Ramos (cell line): Measurements from ENCODE around the gene CAMKMT.
"Not testable (repeated sequence)": the region's sequence is repeated elsewhere in the genome, so short reads cannot be mapped to it uniquely, and the experiment has no call there.

Experiments
- in situ Hi-C: fragments of 300-500 bp; cut with MboI; formaldehyde crosslinking; loops from one replicate; pipeline ENCODE4 v1.14.3; 2022; ENCODE audit warnings: low sequenced_read_pairs; ENCODE audit not compliant: unreplicated experiment

The CAMKMT gene

DNA sequence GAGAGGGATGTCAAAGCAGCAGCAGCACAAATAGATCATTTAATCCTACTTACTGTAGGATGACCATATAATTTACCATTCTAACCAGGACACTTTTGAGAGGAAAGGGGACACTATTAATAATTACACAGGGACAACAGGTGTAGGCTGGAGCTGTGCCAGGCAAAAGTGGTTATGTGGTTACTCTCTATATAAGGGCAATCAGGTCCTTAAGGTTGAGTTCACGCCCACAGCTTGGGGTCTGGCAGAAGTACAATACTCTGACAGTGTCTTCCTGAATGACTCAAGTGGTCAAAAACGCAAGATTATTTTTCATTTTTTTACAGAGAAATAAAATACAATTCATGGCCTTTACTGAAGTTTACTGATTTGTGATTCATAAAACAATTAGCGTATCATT is 3.2 kb upstream of the CAMKMT start:
- in situ Hi-C loops: no loop called here

DNA sequence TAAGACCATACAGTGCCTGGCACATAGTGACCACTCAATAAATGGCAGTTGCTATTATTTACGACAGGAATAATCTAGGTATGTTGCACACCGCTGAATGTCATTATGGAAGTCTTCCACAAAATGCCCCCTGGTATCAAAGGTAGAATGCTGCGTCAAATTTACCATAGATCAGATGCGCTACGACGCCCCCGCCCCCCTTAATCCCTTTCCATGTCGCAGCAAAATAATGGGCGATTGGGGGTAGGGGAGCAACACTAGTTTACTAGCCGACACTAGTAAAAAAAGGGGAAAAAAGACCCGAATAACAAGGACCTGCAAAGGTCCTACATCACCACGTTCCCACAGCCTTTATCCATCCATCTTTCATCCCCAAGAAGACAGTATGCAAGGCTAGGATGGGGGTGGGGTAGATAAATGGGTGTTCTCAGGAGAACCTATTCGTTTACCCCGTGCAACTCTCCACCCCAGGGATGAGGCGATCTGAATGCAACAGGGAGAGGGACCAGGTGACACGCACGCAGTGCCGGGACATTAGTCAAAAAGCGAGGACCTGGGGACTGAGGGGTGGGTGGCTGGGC is 908 bp upstream of the CAMKMT start:
- in situ Hi-C loops: no loop called here

DNA sequence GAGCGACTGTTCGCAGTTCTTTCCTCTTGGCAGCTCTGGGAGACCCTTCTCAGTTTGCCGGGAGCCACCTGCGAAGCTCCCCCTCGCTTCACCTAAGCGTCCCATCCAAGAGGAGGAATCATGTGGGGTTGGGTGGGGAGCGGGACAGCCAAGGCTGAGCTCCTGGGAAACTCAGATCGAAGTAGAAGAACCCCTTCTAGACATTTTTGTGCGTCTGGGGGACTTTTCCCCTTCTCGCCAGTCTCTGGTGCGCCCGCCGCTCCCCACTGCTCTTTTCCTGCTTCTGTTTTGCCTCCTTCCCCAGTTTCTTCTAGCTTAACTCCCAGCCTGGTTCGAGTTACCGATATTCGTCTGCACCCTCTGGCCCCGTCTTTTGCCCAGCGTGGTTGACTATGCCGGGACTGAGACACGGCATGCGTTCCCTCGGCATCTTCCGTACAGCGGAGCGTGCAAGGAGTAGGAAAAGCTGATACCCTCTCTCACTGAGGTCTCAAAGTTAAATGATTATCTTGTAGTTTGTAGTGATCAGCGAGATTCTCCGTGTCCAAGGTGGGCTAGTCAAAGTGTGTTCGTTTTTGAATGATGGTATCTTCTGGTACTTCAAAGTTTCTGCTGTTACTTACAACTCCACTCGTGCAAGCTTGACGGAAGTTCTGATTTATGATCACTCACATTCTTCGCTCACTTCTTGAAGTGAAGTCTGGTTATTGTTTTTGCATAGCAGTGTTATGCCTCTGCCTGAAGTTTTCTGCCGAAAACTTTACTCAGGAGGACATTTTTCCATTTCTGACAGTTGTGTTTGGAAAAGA is 664 bp downstream of the CAMKMT start:
- in situ Hi-C loops: no loop called here

DNA sequence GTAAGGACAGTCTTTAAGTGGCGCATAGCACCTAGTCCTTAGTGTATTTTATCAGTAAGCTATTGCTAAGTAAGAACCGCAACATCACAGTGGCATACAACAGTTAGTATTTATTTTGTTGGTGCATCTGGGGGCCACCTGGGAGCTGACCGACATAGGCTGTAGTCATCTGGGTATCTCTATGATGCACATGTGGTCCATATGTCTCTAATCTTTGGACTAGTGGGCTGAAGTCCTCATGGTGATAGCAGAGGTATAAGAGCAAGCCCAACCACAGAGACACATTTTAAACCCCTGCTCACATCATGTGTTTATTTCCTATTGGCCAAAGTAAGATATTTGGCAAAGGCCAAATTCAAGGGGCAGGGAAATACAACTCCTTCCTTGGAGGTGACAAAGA is 2.9 kb downstream of the CAMKMT start:
- in situ Hi-C loops: no loop called here

DNA sequence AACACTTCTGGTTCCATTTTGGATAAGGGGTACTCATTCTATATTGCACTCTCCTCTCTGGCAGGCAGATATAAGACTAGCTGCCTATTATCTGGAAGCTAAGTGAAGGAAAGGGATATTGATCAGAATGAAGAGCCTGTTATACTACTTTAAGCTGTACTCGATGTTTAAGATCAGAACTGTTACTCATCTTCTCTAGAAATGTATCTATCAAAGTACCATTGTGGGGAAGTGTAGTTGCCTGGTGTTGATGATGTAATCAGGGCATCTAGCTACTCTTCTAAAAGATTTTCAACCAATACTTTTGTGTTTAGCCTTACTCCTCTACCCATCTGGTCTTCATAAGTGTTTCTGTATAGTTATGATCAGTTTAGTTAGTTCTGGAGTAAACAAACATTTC is 5.8 kb downstream of the CAMKMT start:
- in situ Hi-C loops: no loop called here

DNA sequence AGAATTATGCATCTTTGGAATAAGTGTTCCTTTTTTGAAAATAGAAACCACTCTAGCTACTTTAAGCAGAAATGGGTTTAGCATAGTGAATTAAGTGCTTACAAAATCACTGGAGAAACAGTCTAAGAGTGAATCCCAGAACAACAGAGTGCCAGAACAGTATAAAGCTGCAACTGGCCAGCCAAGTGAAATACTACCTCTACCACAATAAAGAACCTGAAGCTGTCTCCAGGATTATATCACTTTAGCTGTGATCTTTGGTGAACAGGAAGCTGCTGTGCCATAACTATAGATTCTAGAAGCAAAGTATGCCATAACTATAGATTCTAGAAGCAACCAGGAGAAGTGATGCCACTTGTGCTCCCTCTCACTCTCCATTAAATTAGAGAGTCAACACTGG is 7.6 kb downstream of the CAMKMT start:
- in situ Hi-C loops: no loop called here

DNA sequence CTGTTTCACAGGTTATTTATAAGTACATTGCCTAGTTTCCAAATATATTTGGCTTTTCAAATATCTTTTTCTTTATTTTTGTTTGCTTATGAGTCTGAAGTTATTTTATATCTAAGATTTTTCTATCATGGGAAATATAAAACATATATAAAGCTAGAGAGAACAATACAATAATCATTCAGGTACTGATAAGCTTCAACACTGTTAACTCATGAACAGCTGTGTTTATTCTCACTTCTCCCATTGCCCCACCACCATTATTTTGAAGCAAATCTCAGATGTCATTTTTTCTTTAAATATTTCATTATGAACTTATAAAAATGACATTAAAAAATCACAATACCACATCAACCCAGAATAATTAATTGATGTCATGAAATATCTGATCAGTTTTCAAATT is 9.7 kb downstream of the CAMKMT start:
- in situ Hi-C loops: no loop called here

DNA sequence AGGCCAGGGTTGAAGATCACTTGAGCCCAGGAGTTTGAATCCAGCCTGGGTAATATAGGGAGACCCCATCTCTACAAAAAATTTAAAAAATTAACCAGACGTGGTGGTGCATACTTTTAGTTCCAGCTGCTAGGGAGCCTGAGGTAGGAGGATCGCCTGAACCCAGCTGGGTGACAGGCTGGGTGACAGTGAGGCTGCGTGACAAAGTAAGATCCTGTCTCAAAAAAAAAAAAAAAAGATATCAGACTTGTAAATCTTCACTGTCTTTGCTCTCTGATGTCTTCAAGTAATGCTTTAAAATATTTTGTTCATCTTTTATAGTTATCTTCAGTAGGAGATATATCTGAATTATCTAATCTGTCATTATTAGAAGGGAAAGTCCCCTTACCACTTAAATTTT is 10.5 kb downstream of the CAMKMT start:
- in situ Hi-C loops: no loop called here

DNA sequence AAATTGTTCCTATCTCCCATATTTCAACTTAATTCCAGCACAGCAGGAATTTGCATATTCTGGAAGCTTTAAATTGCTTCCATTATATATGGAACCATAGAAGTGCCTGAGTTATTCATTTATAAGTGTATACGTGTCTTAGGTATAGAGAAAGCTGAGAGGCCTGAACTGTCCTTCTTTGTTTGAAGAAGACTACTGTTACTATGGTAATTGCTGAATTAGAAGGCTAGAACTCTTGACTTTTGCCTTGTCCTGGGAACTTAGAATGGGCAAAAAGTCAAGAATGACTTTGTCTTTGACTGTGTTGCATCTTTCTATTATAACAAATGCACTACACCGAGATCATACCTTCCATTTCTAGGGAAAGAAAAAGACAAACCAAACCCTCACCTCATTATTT is 15.7 kb downstream of the CAMKMT start:
- in situ Hi-C loops: no loop called here

DNA sequence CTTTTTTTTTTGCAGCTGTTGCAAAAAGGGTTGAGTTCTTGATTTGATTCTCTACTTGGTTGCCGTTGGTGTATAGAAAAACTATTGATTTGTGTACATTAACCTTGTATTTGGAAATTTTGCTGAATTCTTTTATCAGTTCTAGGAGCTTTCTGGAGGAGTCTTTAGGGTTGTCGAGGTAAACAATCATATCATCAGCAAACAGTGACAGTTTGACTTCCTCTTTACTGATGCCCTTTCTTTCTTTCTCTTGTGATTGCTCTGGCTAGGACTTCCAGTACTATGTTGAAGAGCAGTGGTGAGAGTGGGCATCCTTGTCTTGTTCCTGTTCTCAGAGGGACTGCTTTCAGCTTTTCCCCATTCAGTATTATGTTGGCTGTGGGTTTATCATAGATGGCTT is 23.5 kb downstream of the CAMKMT start:
- in situ Hi-C loops: not testable (repeated sequence)

DNA sequence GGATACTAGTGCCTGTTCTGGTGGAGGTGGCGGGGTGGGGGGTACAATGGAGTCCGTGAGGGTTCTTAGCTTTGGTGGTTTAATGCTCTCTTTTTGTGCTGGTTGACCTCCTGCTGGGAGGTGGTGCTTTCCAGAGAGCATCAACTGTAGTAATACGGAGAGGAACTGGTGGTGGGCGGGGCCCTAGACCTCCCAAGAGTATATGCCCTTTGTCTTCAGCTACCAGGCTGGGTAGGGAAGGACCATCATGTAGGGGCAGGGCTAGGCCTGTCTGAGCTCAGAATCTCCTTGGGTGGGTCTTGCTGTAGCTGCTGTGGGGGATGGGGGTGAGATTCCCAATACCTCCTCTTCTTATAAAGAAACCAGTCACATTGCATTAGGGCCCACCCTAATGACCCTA is 27.1 kb downstream of the CAMKMT start:
- in situ Hi-C loops: no loop called here

DNA sequence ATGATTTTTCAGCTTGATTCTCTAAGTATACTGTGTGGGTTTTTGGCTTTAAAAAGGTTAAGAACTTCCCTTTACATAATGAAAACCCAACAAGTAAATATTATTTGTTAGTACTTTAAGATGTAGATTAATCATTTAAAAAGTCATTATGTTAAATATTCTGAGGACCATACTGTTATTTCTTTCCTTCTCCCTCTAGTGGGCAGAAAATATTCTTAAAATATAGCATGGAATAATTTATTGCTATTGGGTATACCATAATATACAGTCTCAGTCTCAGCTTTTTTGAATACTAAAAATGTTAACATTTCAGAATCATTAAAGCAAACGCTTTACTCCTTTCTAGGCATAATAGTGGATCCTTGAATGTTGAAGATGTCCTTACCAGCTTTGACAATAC is 28.1 kb downstream of the CAMKMT start:
- in situ Hi-C loops: no loop called here

DNA sequence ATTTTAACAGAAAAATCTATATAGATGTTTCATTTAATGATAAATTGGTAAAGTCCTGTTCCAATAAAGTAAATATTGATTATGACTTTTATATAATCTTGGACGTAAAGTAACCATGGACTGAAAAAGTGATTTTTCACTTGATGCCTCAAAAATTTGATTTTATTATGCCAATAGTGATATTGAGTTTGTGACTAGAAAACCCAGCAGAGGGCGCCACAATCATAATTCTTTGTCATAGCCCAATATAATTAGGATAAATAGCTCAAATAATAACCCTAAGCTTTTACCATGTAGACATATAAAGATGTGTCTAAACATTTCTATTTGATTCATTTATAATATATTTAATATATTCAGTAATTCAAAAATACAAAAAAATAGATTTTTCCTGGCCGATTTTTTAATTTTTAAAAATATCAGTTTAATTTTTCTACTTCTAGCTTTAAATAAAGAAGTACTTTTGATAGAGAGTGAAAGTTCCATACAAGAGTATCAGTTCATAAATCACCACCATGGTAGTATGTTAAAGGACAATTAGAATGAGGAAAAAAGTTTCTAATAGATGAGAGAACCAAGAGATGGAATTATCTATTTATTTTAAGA is 30.7 kb downstream of the CAMKMT start:
- in situ Hi-C loops: no loop called here

DNA sequence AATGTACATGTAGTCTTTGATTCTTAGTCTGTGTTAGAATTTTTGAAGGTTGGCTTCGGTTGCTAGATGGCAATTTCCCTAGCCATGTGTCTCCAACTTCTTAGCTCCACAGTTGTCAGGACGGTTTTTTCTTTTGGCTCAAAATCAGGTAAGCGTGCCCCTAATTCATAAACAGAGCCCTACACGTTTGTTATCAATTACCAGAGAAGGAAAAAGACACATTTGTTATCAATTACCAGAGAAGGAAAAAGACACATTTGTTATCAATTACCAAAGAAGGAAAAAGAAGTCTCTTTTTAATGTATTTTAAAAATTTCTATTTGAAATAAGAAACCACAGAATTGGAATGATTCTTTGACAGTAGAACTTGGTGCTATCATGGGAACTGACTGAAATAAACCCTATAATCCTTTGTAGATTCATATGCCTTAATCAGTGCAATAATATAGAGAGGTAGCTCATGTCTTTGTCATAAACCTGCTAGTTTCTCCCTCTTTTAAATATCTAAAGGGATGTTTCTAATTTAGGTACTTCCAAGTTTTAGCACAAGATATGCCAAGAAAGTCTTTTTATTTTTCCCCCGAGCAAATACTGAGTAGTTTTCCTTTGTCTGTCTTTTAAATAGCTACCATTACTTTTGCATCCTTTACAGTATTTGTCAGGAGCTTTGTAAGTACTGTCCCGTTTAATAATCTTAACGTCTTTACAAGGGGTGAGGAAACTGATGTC is 35.9 kb downstream of the CAMKMT start:
- in situ Hi-C loops: no loop called here

DNA sequence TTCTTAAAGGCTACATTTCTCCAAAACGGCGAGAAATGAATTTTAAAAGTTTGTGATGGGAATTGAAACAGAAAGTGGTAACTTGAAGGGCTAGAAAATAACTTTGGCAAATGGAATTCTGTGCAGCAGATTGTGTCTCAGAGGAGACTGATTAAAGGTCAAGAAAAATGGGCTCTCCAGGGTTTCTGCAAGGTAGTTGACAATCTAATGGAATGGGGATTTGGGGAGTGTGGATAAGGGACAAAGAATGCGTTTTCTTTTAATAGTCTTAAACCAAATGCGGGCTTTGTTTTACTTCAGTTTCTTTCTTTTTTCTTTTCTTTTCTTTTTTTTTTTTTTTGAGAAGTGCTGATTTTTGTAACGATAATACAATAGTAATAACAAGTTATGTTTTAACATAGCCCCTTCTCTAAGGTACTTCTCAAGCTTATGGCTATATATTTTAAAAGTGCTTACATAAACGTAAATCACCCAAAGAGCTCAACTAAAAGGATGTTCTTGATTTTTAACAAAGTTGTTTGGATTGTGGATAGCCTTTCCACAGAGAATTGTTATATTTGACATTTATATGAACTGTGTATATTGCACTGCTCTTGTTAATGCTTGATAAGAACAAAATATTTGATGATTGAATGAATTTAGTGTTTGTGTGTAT is 36.6 kb downstream of the CAMKMT start:
- in situ Hi-C loops: no loop called here

DNA sequence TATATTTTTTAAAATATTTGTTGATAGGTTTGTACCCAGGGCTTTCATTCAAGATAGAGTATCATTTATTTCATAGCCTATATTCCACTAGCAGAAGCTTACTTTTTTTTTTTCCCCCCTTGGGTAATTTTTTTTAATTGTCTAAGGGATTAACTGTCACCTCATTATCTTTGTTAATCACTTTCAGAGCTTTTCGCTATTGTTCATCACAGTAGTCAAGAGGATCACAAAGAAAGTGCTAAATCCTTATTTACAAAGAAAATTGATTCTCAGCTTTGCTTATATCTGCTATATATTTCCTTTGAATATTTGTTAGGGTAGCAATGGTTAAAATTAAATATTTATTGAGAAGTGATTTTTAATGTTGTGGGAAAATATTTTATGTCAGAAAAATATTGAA is 59.0 kb downstream of the CAMKMT start:
- in situ Hi-C loops: no loop called here

DNA sequence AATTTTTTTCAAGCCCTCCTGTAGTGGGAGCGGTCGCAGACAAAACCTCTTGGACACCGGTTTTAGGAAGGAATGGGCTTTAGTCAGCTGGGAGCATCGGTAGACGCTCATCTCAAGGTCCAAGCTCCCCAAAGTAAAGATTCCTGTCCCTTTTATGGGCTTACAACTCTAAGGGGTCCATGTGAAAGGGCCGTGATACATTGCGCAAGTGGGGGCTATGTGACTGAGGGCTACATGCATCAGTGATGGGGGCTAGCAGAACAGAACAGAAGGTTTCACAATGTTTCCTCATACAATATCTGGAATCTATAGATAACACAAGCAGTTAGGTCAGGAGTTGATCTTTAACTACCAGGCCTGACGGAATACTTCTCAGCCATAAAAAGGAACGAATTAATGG is 62.5 kb downstream of the CAMKMT start:
- in situ Hi-C loops: no loop called here

DNA sequence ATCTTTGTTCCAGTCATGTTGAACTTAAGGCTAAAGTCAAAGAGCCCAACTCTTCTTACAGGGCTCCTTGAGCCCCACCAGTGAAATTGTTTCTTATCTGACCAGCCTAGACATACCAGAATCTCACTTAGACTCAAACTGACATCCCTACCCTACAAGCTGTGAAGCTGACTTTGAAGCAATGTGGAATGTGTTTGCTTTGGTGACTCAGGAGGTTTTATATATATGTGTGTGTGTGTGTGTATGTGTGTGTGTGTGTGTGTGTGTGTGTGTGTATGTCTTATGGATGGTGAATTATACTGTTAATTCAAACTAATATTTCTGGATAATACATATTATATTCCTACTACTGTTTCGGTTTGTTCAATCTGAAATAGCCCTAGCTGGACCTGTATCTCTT is 67.3 kb downstream of the CAMKMT start:
- in situ Hi-C loops: no loop called here

DNA sequence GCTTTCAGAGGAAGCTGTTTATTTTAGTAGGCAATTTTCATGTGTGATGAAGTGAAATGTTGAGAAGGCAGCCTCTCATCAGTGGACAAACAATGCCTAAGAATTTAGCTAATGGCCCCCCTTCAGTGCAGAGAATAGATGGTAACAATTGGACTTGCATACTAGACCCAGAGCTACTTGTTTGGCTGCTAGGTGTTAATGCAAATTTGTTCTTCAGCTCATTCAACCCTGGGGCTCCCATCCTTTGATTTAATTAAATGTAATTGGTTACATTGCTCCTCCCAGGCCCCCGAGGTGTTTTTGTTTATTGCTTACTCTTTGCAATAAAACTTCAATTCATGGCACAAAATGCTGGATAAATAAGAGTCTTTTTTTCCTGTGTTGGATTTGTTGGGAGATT is 68.6 kb downstream of the CAMKMT start:
- in situ Hi-C loops: no loop called here

DNA sequence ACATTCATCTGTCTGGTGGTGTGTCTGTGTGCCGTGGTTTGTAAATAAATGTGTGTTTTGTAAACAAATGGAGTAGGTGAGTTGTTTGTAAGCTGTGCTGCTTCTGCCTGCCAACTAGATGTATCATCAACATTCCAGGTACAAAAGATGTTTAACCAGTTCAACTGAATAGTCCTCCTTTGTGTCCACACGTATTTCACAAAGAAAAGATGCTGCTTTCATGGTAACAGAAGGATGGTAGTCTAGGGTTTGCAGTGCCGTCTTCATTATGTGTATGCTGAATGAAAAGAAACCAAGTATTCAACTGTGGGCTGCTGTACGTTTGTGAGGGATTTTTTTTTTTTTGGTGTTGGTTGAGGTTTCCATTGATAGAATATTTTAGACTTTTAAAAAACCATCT is 72.1 kb downstream of the CAMKMT start:
- in situ Hi-C loops: no loop called here

DNA sequence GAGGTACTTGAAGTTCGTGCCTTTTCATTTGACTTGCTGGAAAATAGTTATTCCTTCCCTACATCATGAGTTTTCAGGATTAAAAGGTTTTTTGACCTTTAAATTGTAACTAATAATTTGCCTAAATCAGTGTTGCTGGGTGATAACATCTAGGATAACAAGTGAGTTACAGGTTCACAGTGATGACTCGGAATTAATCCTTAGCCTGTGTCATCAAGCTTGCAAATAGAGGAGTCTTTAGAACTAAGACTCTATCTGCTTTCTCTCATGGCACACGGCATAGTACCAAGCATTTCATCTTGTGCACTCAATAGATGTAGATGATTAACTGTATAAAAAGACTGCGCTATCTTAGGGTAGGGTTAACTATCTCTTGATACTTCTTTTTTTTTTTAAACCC is 79.5 kb downstream of the CAMKMT start:
- in situ Hi-C loops: no loop called here
